ENCODE data around the gene GPC2.
A peak's percentile ranks its signal among the peaks of the same experiment; 100 is the strongest.

The GPC2 gene

GRCh38 chr7:100169147-100169850 is 7.9 kb downstream of the GPC2 start:
- DNase-seq, result no peak

DNA sequence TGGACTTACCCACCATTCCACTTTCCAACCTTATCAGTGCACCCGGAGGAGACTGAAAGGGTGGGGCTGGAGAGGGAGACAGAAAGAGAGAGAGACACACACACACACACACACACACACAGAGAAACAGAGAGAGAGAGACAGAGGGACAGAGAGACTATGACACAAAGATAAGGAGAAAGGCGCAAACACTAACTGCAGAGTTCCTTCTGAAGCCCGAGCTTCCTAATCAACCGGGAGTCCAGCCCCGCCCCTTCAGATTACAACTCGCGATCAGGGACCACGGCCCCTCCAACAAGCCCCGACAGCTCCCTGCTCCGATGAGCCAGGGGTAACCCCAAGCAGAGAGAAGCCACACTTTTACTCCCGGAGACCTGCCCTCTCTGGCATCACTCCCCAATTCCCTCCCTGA is 9.3 kb downstream of the GPC2 start:
- DNase-seq, result no peak

DNA sequence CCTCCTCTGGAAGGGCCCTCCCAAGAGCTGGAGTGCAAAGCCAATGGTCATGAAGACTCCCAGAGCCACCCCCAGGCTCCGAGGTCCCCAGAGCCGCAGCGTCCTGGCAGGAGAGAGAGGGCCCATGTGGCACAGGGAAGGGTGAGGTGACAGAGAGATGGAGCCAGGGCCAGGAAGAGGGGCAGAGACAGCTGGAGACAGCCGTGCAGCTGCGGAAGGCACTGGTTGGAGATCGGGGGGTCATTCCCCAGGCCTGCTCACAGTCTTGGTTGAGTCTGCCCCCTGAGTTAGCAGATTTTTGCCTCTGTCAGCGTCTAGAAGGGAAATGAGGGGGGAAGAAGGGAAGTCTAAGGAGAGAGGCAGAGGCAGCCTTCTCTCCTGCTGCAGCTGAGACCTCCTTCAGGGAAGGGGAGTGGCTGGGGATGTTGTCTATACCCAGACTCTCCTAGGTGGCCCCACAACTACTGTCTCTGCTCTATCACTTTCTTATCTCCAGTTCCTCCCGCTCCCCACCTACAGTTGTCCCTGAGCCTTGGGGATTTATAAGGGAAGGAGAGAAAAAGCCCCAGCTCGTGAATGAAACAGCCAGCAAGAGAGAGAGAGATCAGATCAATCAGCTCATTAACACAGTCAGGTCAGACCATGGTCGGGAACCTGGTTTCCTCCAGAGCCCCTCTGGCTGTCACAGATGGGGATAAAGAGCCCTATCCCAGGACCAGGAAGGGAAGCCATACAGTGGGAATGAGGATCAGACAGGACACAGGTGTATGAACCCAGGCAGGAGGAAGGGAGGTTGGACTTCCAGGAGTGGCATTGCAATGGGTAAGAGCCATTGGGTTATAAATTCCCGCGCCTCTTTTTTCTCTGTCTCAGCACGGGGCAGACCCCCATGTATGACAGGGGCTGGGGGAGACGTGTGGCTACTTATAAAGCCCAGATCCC is 9.9 kb downstream of the GPC2 start:
- DNase-seq, result peak; percentile 34

GRCh38 chr7:100166317-100166940 is 10.8 kb downstream of the GPC2 start:
- no peak for DNase-seq

- DNase-seq, result no peak
Measured at GRCh38 chr7:100163871-100164270, 13.3 kb downstream of the GPC2 start.

- DNase-seq, result no peak
Measured at GRCh38 chr7:100163006-100163531, 14.1 kb downstream of the GPC2 start.

- no peak for DNase-seq
Measured at GRCh38 chr7:100160067-100160466, 17.1 kb downstream of the GPC2 start.

GRCh38 chr7:100159099-100159623 is 18.0 kb downstream of the GPC2 start:
- no peak for DNase-seq

- DNase-seq, result peak; percentile 94
Measured at GRCh38 chr7:100158229-100159098, 18.7 kb downstream of the GPC2 start, which contains the start of gene TRAPPC14. Gene TRAPPC14, minus strand, starts transcription at chr7:100158723. Its CDS starts 224 bp downstream, at chr7:100158499.

GRCh38 chr7:100157334-100158228 is 19.6 kb downstream of the GPC2 start:
- peak; percentile 11 for DNase-seq

DNA sequence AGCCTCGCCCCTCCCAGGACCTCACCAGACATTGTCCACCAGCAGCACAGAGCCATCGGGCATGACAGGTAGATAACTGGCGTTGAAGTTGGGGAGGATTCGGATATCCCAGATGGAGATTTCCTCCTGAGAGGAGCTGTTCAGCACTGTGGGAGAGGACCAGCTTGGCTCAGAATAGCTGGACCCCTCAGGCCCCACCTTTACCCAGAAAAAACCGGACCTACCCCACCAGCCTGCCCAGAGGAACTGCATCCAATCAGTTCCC is 20.2 kb downstream of the GPC2 start:
- DNase-seq, result no peak

- no peak for DNase-seq
Measured at GRCh38 chr7:100156331-100157068, 20.7 kb downstream of the GPC2 start.

DNA sequence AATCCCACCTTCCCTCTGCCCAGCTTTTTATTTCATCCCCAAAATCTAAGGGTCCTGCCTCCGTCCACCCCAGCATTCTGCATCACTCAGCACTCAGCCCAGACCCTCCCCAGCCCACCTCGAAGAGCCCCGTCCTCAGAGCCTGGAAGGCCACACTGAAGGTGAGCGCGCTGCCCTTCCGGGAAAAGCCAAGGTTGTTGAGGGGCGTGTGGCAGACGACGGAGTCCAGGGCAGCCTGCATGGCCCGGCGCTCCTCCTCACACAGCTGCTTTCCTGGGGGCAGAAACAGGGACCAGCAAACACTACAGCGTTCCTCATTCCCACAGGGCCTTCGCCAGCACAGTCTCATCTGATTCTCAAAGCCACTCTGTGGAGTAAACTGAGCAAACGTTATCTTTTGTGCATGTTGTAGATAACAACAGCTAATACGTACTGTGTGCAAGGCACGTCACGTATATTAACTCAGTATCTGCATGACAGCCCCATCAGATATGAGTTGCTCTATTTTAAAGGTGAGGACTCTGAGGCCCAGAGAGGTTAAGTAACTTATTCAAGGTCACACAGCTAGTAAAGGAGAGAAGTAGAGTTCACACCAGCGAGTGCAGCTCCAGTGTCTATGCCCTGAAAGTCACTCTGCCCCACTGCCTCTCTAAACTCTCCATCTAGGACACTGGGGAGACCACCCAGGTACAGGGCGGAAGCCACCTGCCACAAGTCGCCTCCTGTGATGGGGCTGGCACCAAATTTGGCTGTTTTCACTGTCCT is 21.4 kb downstream of the GPC2 start:
- no peak for DNase-seq

- no peak for DNase-seq
Measured at GRCh38 chr7:100154651-100155491, 22.3 kb downstream of the GPC2 start.

GRCh38 chr7:100153708-100154535 is 23.3 kb downstream of the GPC2 start:
- no peak for DNase-seq

DNA sequence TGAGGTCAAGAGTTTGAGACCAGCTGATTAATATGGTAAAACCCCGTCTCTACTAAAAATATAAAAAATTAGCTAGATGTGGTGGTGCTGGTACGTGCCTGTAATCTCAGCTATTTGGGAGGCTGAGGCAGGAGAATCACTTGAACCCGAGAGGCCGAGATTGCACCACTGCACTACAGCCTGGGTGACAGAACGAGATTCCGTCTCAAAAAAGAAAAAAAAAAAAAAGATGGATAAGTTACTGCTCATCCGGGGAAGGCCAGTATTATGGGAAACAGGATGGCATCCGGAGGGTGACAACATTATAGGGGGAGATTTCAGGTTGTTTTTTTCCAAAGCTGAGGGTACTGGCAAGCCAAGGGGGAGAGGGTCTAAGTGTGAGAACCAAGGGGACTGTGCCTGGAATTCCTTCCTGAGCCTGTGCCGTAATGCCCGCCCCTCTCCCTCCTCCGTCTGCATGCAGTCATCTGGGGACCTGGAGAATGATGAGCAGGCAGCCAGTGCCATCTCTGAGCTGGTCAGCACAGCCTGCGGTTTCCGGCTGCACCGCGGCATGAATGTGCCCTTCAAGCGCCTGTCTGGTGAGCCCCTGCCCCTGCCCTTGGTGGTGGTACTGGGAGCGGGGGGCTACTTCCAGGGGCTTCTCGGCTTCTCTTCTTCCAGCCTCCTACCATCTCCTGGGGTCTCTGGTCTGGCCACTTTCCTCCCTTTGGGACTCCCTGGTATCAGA is 24.1 kb downstream of the GPC2 start:
- DNase-seq, result no peak

GRCh38 chr7:100152404-100152803 is 24.8 kb downstream of the GPC2 start:
- DNase-seq, result no peak
